H9 (cell line): ENCODE results near the gene ZKSCAN5. TPM values are rescaled to one million over a fixed set of nuclear protein-coding genes. Genes with fewer than 3 reads are reported as not detected.

Experiments used
- DNase-seq: peaks from one replicate; pipeline ENCODE4 v3.0.0-alpha.2; 2017
- H2AFZ ChIP-seq: one replicate; pipeline ENCODE4 v1.6.1; 2013; ENCODE audit warnings: mild to moderate bottlenecking, low read length, control low read depth, moderate library complexity
- H2AK5ac ChIP-seq: 2 replicates; pipeline ENCODE4 v1.6.1; 2013; ENCODE audit warnings: low read length, control low read depth, mixed read lengths; ENCODE audit not compliant: insufficient read length
- H2BK120ac ChIP-seq: one replicate; pipeline ENCODE4 v1.6.1; 2013; ENCODE audit warnings: low read depth, mild to moderate bottlenecking, low read length, control low read depth, inconsistent platforms; ENCODE audit not compliant: poor library complexity, severe bottlenecking
- H2BK12ac ChIP-seq: 2 replicates; pipeline ENCODE4 v1.6.1; 2013; ENCODE audit warnings: low read length, control low read depth, mixed read lengths, low read depth; ENCODE audit not compliant: insufficient read length
- H2BK15ac ChIP-seq: 2 replicates; pipeline ENCODE4 v1.6.1; 2013; ENCODE audit warnings: low read depth, low read length, control low read depth
- H2BK20ac ChIP-seq: one replicate; pipeline ENCODE4 v1.6.1; 2013; ENCODE audit warnings: low read depth, mild to moderate bottlenecking, low read length, control low read depth, inconsistent platforms; ENCODE audit not compliant: poor library complexity, severe bottlenecking
- H2BK5ac ChIP-seq: 2 replicates; pipeline ENCODE4 v1.6.1; 2013; ENCODE audit warnings: low read length, control low read depth, mixed read lengths; ENCODE audit not compliant: insufficient read length
- H3K14ac ChIP-seq: 2 replicates; pipeline ENCODE4 v1.6.1; 2013; ENCODE audit warnings: low read length, control low read depth; ENCODE audit not compliant: insufficient read depth
- H3K18ac ChIP-seq: 2 replicates; pipeline ENCODE4 v1.6.1; 2013; ENCODE audit warnings: low read depth, mild to moderate bottlenecking, mixed read lengths, low read length, control low read depth; ENCODE audit not compliant: insufficient read length
- H3K23ac ChIP-seq: 2 replicates; pipeline ENCODE4 v1.6.1; 2013; ENCODE audit warnings: low read length, control low read depth, mixed read lengths, low read depth; ENCODE audit not compliant: insufficient read length
- H3K23me2 ChIP-seq: 2 replicates; pipeline ENCODE4 v1.6.1; 2013; ENCODE audit warnings: low read depth, mild to moderate bottlenecking, mixed read lengths, low read length, control low read depth; ENCODE audit not compliant: insufficient read length, poor library complexity, severe bottlenecking
- H3K27ac ChIP-seq: 2 replicates; pipeline ENCODE4 v1.5.1; 2013; ENCODE audit warnings: low read length, control low read depth, mixed read lengths, low read depth; ENCODE audit not compliant: insufficient read length
- H3K27me3 ChIP-seq: 2 replicates; pipeline ENCODE4 v1.6.1; 2013; ENCODE audit warnings: low read length, control low read depth, inconsistent platforms; ENCODE audit not compliant: insufficient read depth
- H3K4ac ChIP-seq: 2 replicates; pipeline ENCODE4 v1.6.1; 2013; ENCODE audit warnings: low read depth, mild to moderate bottlenecking, control low read depth, inconsistent platforms, low read length, moderate library complexity
- H3K4me1 ChIP-seq: 2 replicates; pipeline ENCODE4 v1.6.1; 2013; ENCODE audit warnings: low read length, control low read depth, inconsistent platforms; ENCODE audit not compliant: insufficient read depth
- H3K4me2 ChIP-seq: 2 replicates; pipeline ENCODE4 v1.6.1; 2013; ENCODE audit warnings: low read length, control low read depth, mixed read lengths; ENCODE audit not compliant: insufficient read length, insufficient read depth
- H3K56ac ChIP-seq: 2 replicates; pipeline ENCODE4 v1.6.1; 2013; ENCODE audit warnings: low read depth, mild to moderate bottlenecking, mixed read lengths, low read length, control low read depth; ENCODE audit not compliant: insufficient read length
- H3K79me1 ChIP-seq: 2 replicates; pipeline ENCODE4 v1.6.1; 2013; ENCODE audit warnings: low read depth, mild to moderate bottlenecking, moderate library complexity, low read length, control low read depth, inconsistent platforms; ENCODE audit not compliant: insufficient read depth, poor library complexity, severe bottlenecking
- H3K79me2 ChIP-seq: 2 replicates; pipeline ENCODE4 v1.6.1; 2013; ENCODE audit warnings: low read length, control low read depth, inconsistent platforms; ENCODE audit not compliant: insufficient read depth
- H3K9ac ChIP-seq: 2 replicates; pipeline ENCODE4 v1.6.1; 2013; ENCODE audit warnings: low read length, control low read depth, mixed read lengths; ENCODE audit not compliant: insufficient read length; ENCODE audit errors: extremely low read depth
- H3K9me3 ChIP-seq: one replicate; pipeline ENCODE4 v1.6.1; 2013; ENCODE audit warnings: low read depth, low read length, inconsistent platforms; ENCODE audit not compliant: control insufficient read depth
- H3T11ph ChIP-seq: one replicate; pipeline ENCODE4 v1.6.1; 2013; ENCODE audit warnings: mild to moderate bottlenecking, low read length, control low read depth, inconsistent platforms
- H4K20me1 ChIP-seq: one replicate; pipeline ENCODE4 v1.6.1; 2013; ENCODE audit not compliant: control insufficient read depth, insufficient read length, insufficient read depth
- H4K5ac ChIP-seq: 2 replicates; pipeline ENCODE4 v1.6.1; 2013; ENCODE audit warnings: low read depth, mild to moderate bottlenecking, mixed read lengths, low read length, control low read depth; ENCODE audit not compliant: insufficient read length
- H4K8ac ChIP-seq: replicated peaks from 2 replicates; pipeline ENCODE4 v1.6.1; 2013; ENCODE audit warnings: low read length, control low read depth, mixed read lengths, low read depth; ENCODE audit not compliant: insufficient read length
- H4K91ac ChIP-seq: 2 replicates; pipeline ENCODE4 v1.6.1; 2013; ENCODE audit warnings: low read depth, mild to moderate bottlenecking, moderate library complexity, mixed read lengths, low read length, control low read depth; ENCODE audit not compliant: insufficient read length
- H3K27ac Mint-ChIP-seq, 3 experiments: 2 replicates in 2 of 3; 3 replicates in 1 of 3; pipeline ENCODE4 v1.8.0; 2020 to 2021; ENCODE audit warnings: mixed read lengths in 3 of 3, mild to moderate bottlenecking in 1 of 3, moderate library complexity in 1 of 3
- H3K27me3 Mint-ChIP-seq: 2 replicates; pipeline ENCODE4 v1.8.0; 2021; ENCODE audit warnings: low read depth, mild to moderate bottlenecking, moderate library complexity, mixed read lengths
- H3K36me3 Mint-ChIP-seq, 3 experiments: 2 replicates in 2 of 3; 3 replicates in 1 of 3; pipeline ENCODE4 v1.8.0; 2020 to 2021; ENCODE audit warnings: low read depth in 3 of 3, mixed read lengths in 3 of 3; ENCODE audit not compliant: insufficient read depth in 1 of 3
- H3K4me1 Mint-ChIP-seq, 2 experiments: 2 replicates each; pipeline ENCODE4 v1.8.0; 2020; ENCODE audit warnings: mixed read lengths in 2 of 2
- H3K4me3 Mint-ChIP-seq, 2 experiments: 2 replicates in 1 of 2; 3 replicates in 1 of 2; pipeline ENCODE4 v1.8.0; 2020 to 2021; ENCODE audit warnings: mild to moderate bottlenecking in 2 of 2, mixed read lengths in 2 of 2, moderate library complexity in 1 of 2
- H3K9me3 Mint-ChIP-seq, 2 experiments: 2 replicates in 1 of 2; 3 replicates in 1 of 2; pipeline ENCODE4 v1.8.0; 2020; ENCODE audit warnings: mild to moderate bottlenecking in 2 of 2, mixed read lengths in 2 of 2, moderate library complexity in 1 of 2
- WGBS: extraction: QIAGEN DNeasy Blood & Tissue Kit; methylation state at CpG from one replicate; pipeline ENCODE4 v1.1.7; 2013; ENCODE audit warnings: missing lambda C conversion rate, low lambda C conversion rate, mixed read lengths; ENCODE audit not compliant: insufficient read length; ENCODE audit errors: extremely low coverage; 5-methylcytosine and 5-hydroxymethylcytosine counted together
- total RNA-seq: library from RNA; stranded (reverse); gene quantifications from 2 replicates; pipeline ENCODE4 v1.2.1, GENCODE V29; 2021
- TF ChIP-seq, protein P1 (sequence below): fragments of 200-600 bp; sonication (generic); conservative IDR thresholded peaks from 3 replicates; pipeline ENCODE4 v1.8.0; 2021; ENCODE audit warnings: antibody characterized with exemption, mild to moderate bottlenecking

The ZKSCAN5 gene
- total RNA-seq, 1 experiment from 2014 or later = 16.6 TPM

- 0 out of 5 replicates have a peak, but pooled peaks cover 0 to 3% of the 10 kb centered on the region in 2 experiments for H3K9me3 Mint-ChIP-seq
- Histone ChIP-seq H3K27me3 (no peaks in the 10 kb centered on the region), H2BK15ac (no peak overlapping the region), H2BK12ac (no peak overlapping the region), H4K5ac (no peak overlapping the region), H3K79me1 (peaks cover 8% of the 10 kb centered on the region), H3K18ac (no peak overlapping the region), H3K79me2 (peaks cover 4% of the 10 kb centered on the region; the same call in 1 of the 2 replicates), H3K23me2 (no peaks in the 10 kb centered on the region), H3K9me3 (no peaks in the 10 kb centered on the region), H2BK20ac (no peak overlapping the region), H2AFZ (no peak overlapping the region), H3K23ac (no peak overlapping the region), H3K27ac (no peak overlapping the region), H4K20me1 (no peaks in the 10 kb centered on the region), H3K14ac (no peak overlapping the region), H4K8ac (no peak overlapping the region), H2BK120ac (no peak overlapping the region), H4K91ac (no peak overlapping the region), H2BK5ac (no peak overlapping the region), H3K4me1 (no peaks in the 10 kb centered on the region), H2AK5ac (no peak overlapping the region), H3T11ph (no peak overlapping the region), H3K56ac (no peak overlapping the region), H3K4ac (no peak overlapping the region), H3K4me2 (no peak overlapping the region), H3K9ac (no peak overlapping the region)
- no peak for DNase-seq
- no peak overlapping the region for H3K4me3 Mint-ChIP-seq
- no peaks in the 10 kb centered on the region for H3K4me1 Mint-ChIP-seq
- no peaks in the 10 kb centered on the region; the same call in none of the 2 replicates for H3K27me3 Mint-ChIP-seq
- WGBS = no CpG with 5 or more reads among the region's 26 CpGs
- H3K27ac Mint-ChIP-seq = peak overlapping the region in 2 of 3 experiments; percentile 30 to 35; a peak in 2 of 7 replicates
- H3K36me3 Mint-ChIP-seq = peaks cover 45 to 94% (median 77%) of the 10 kb centered on the region in 3 experiments
- TF ChIP-seq, protein P1, sequence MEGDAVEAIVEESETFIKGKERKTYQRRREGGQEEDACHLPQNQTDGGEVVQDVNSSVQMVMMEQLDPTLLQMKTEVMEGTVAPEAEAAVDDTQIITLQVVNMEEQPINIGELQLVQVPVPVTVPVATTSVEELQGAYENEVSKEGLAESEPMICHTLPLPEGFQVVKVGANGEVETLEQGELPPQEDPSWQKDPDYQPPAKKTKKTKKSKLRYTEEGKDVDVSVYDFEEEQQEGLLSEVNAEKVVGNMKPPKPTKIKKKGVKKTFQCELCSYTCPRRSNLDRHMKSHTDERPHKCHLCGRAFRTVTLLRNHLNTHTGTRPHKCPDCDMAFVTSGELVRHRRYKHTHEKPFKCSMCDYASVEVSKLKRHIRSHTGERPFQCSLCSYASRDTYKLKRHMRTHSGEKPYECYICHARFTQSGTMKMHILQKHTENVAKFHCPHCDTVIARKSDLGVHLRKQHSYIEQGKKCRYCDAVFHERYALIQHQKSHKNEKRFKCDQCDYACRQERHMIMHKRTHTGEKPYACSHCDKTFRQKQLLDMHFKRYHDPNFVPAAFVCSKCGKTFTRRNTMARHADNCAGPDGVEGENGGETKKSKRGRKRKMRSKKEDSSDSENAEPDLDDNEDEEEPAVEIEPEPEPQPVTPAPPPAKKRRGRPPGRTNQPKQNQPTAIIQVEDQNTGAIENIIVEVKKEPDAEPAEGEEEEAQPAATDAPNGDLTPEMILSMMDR = no peak
Observed at GRCh38 chr7:99457650-99458493, 46.6 kb upstream of the ZKSCAN5 start.
